WI38 (cell line): ENCODE measurements around the gene PDE1A.

Experiments used
- H3K4me3 ChIP-seq: 2 replicates; pipeline ENCODE4 v1.5.1; 2011; ENCODE audit warnings: low read depth, mild to moderate bottlenecking, control low read depth, low read length
- CTCF ChIP-seq: IDR thresholded peaks from 2 replicates; pipeline ENCODE4 v1.5.1; 2012; ENCODE audit warnings: low read depth, mild to moderate bottlenecking, control low read depth, low read length

PDE1A gene

GRCh38 chr2:182228073-182228473 is 198.8 kb downstream of the PDE1A start:
- H3K4me3 ChIP-seq = no peak overlapping the region
- TF ChIP-seq CTCF = no peak

GRCh38 chr2:182226807-182227206 is 200.0 kb downstream of the PDE1A start:
- H3K4me3 ChIP-seq = no peak overlapping the region
- no peak for TF ChIP-seq CTCF

DNA sequence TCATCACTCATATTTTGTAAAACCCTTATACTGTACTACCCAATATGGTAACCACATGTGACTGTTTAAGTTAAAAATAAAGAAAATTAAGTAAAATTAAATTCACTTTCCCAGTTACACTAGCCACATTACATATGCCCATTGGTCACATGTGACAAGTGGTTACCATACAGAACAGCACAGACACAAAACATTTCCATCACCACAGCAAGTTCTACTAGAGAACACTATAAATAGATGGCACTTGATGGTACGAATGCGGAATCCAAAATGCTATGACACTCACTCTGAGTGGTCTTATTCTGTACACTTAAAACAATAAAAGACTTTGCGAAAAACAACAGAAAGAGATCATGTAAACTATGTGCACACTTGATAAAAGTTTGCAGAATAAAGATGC is 202.2 kb downstream of the PDE1A start:
- H3K4me3 ChIP-seq = no peak overlapping the region
- TF ChIP-seq CTCF = no peak

DNA sequence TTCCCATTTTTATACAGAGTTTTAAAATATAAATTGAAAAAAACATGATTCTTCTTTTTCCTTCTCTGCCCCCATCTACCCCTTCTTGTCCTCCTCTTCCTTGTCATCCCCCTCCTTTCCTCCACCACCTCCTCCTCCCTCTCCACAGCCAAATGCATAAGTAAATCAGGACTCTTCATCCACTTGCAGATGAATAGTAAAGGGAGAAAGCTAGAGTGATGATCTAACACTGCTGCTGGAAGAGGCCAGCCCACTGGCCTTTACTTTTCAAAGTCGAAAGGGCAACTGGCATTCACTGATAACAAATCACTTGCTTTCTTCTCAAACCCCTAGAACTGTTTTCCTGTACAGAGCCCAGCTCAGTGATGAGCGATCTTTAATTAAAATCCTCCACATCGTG is 205.8 kb downstream of the PDE1A start:
- no peak overlapping the region for H3K4me3 ChIP-seq
- no peak for TF ChIP-seq CTCF

DNA sequence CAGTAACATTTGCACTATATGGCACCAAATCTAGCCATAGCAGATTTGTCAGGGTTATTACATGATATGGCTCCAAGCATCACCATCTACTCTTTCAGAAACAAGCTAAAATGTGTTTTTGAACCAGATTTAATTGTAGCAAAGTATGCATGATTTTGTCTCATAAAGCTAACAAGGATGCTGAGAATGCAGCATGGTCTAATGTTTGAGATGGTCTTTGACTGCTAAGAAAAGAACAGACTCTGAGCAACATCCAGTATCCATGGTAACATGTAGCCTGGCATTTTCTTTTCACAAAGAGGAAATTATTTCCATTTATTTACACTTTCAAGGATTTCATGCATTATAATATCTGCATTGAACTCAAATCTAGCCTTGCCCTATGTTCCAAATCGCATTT is 206.5 kb downstream of the PDE1A start:
- TF ChIP-seq CTCF = no peak

GRCh38 chr2:182210669-182211068 is 216.2 kb downstream of the PDE1A start:
- no peak overlapping the region for H3K4me3 ChIP-seq
- no peak for TF ChIP-seq CTCF

More for the DNA sequence above, 206.5 kb downstream of the PDE1A start:
- no peak overlapping the region for H3K4me3 ChIP-seq

DNA sequence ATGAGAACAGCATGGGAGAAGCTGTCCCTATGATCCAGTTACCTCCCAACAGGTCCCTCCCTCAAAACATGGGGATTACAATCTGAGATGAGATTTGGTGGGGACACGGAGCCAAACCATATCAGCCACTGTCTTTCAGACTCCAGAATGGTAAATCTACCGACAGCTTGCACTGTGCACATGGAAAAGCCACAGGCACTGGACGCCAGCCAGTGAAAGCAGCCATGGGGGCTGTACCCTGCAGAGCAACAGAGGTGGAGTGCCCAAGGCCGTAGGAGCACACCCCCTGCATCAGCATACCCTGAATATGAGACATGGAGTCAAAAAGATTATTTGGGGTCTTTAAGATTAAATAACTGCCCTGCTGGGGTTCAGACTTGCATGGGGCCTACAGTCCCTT is 218.4 kb downstream of the PDE1A start:
- no peak for TF ChIP-seq CTCF

More for the DNA sequence above, 218.4 kb downstream of the PDE1A start:
- H3K4me3 ChIP-seq = no peak overlapping the region
